Astrocyte of the spinal cord (primary cell): ENCODE measurements around the gene UCP2.

Experiments used
- DNase-seq: peaks from one replicate; pipeline ENCODE4 v3.0.0; 2011; ENCODE audit warnings: low read depth, low spot score
- H3K4me3 ChIP-seq: 2 replicates; pipeline ENCODE4 v1.5.1; 2011; ENCODE audit warnings: low read depth, mild to moderate bottlenecking, low read length, moderate library complexity
- CTCF ChIP-seq: IDR thresholded peaks from 2 replicates; pipeline ENCODE4 v1.5.1; 2012; ENCODE audit warnings: low read depth, mild to moderate bottlenecking, low read length, inconsistent platforms
- in situ Hi-C: cut with HindIII; loops from 2 replicates; pipeline ENCODE4 v1.10.0; 2017; ENCODE audit warnings: low sequenced_read_pairs

The UCP2 gene

DNA sequence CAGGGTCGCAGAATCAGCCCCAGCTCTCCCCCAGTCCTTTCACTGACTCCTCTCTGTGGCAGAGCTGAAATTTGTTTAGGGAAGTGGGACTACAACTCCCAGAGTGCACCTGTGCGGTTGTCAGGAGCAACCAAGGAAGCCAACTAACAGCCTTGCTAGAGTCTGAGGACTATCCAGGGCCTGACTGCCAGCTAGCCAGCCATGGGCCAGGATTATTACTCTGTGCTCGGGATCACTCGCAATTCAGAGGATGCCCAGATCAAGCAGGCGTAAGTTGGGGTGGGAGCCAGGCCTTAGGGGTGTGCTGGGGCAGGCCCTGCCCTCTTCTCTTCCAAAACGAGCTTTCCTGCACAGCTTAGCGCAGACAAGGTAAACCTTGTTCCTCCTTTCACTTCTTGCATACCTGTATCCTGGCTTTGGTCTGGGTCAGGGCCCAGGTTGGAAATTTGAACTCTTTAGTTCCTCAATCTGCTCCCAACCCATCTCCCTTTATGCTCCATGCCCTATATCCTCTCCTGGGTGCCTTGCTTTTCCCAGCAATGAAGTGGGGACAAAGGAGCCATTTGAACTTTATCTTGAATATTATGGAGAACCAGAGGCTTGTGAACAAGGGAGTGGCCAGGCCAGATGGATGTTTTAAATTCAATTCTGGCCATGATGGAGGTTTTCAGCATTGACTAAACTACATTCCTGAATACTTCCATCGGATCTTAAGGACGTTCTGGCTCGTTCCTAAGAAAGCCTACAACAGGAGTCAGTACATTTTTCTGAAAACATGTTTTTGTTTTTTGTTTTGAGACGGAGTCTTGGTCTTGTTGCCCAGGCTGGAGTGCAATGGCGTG is 31.6 kb downstream of the UCP2 start, which contains the start of gene DNAJB13:
Gene DNAJB13 (plus strand): TSS at position 158 of the 842 bp plus-strand sequence. CDS start 44 bp downstream, at position 202.
- in situ Hi-C loops = no loop called here
- TF ChIP-seq CTCF = no peak
- H3K4me3 ChIP-seq = no peak within 1 kb of the TSS
- peak; percentile 36 for DNase-seq

DNA sequence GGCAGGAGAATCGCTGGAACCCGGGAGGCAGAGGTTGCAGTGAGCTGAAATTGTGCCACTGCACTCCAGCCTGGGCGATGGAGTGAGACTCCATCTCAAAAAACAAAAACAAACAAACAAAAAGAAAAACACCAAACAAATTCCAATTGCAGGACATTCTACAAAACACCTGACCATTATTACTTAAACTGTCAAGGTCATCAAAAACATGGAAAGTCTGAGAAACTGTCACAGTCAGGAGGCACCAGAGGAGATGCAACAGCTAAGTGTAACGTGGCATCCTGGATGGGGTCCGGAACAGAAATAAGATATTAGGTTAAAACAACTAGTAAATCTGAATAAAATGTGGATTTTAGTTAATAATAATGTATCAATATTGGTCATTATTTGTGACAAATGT is 32.7 kb downstream of the UCP2 start:
- no peak for DNase-seq
- in situ Hi-C loops = no loop called here
- no peak for TF ChIP-seq CTCF
- H3K4me3 ChIP-seq = no peak overlapping the region

DNA sequence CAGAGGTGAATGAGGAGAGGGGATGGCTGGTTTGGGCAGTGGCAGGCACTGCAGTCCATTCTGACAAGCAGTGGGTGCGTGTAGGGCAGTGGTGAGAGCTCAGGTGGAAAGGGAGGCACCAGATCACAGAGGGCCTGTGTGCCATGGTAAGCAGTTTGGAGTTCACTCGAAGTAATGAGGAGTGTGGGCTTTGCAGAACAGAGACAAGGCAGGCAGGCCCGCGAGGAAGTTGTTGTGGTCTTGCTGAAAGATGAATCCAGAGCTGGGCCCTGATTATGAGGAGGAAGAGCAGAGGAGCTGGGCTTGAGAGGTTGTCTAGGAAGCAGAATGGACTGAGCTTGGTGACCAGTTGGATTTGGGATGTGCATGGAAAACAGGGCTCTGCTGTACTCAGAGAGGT is 33.4 kb downstream of the UCP2 start:
- no peak overlapping the region for H3K4me3 ChIP-seq
- no peak for DNase-seq
- in situ Hi-C loops = no loop called here
- no peak for TF ChIP-seq CTCF

GRCh38 chr11:73946798-73947458 is 35.7 kb downstream of the UCP2 start:
- in situ Hi-C loops = no loop called here
- no peak for TF ChIP-seq CTCF
- DNase-seq = no peak
- H3K4me3 ChIP-seq = no peak overlapping the region

GRCh38 chr11:73945396-73945795 is 37.2 kb downstream of the UCP2 start:
- H3K4me3 ChIP-seq = no peak overlapping the region
- no peak for TF ChIP-seq CTCF
- DNase-seq = no peak
- in situ Hi-C loops = no loop called here

- no peak for DNase-seq
- no peak overlapping the region for H3K4me3 ChIP-seq
- no peak for TF ChIP-seq CTCF
- in situ Hi-C loops = no loop called here
Observed at GRCh38 chr11:73944901-73945300, 37.7 kb downstream of the UCP2 start.
